Esophagus muscularis mucosa (tissue), 4 donors: ENCODE results near the gene IL32. TPM values are rescaled to one million over a fixed set of nuclear protein-coding genes. Genes with fewer than 3 reads are reported as not detected.

Experiments
- DNase-seq: peaks from one replicate; pipeline ENCODE4 v3.0.0-alpha.2; 2017; ENCODE audit errors: extremely low spot score
- H3K27ac ChIP-seq, 4 donors: fragments of 200-600 bp; sonication (generic); replicated peaks in 1 of 4; 1 replicate in 3 of 4; 2 replicates in 1 of 4; pipeline ENCODE4 v1.5.1; 2016 to 2019; ENCODE audit warnings: mild to moderate bottlenecking in 1 of 4
- H3K27me3 ChIP-seq, 4 donors: fragments of 200-600 bp; sonication (generic); one replicate each; pipeline versions ENCODE4 v1.5.1 to v1.6.0; 2016 to 2019
- H3K36me3 ChIP-seq, 4 donors: fragments of 200-600 bp; sonication (generic); one replicate each; pipeline ENCODE4 v1.5.1; 2016 to 2019
- H3K4me1 ChIP-seq, 4 donors: fragments of 200-600 bp; sonication (generic); one replicate each; pipeline ENCODE4 v1.5.1; 2016 to 2019
- H3K4me3 ChIP-seq, 4 donors: fragments of 200-600 bp; sonication (generic); 1 replicate in 2 of 4; 2 replicates in 2 of 4; pipeline ENCODE4 v1.5.1; 2016 to 2019; ENCODE audit warnings: mild to moderate bottlenecking in 4 of 4, moderate library complexity in 1 of 4
- H3K9me3 ChIP-seq, 4 donors: fragments of 200-600 bp; sonication (generic); 1 replicate in 3 of 4; 2 replicates in 1 of 4; pipeline ENCODE4 v1.5.1; 2016 to 2019
- EP300 ChIP-seq: sonication (generic); formaldehyde crosslinking; IDR thresholded peaks from one replicate; pipeline ENCODE4 v1.6.1; 2017; ENCODE audit warnings: antibody characterized with exemption
- POLR2A ChIP-seq: fragments of 450-650 bp; IDR thresholded peaks from one replicate; pipeline ENCODE4 v1.6.1; 2017; ENCODE audit warnings: antibody characterized with exemption, moderate library complexity, mild to moderate bottlenecking, low read depth
- POLR2AphosphoS5 ChIP-seq, 2 donors: sonication (generic); formaldehyde crosslinking; IDR thresholded peaks; one replicate each; pipeline ENCODE4 v1.6.1; 2017; ENCODE audit warnings: antibody characterized with exemption in 2 of 2
- WGBS: methylation state at CpG from one replicate; pipeline ENCODE4 v1.1.5; 2018; 5-methylcytosine and 5-hydroxymethylcytosine counted together
- intact Hi-C: fragments of 100-400 bp; cut with DNase I; formaldehyde crosslinking; loops from one replicate; pipeline ENCODE4 v1.15.1; 2023
- total RNA-seq, 4 donors: library from RNA; depleted of rRNA; stranded (reverse); fragments of >200 nt; gene quantifications; one replicate each; pipeline versions ENCODE4 v1.1.0 to v1.2.1, GENCODE V29; 2016
- TF ChIP-seq, protein P1 (sequence below), 3 experiments: fragments of 200-600 bp in 2 of 3; fragments of 450-650 bp in 1 of 3; sonication (generic) in 2 of 3; IDR thresholded peaks; one replicate each; pipeline ENCODE4 v1.5.1; 2017 to 2019; ENCODE audit warnings: antibody characterized with exemption in 3 of 3, mild to moderate bottlenecking in 2 of 3, moderate library complexity in 1 of 3

IL32 gene
- total RNA-seq, 4 donors from 2014 or later, result 13.7 to 40.8 (median 31.2) TPM

DNA sequence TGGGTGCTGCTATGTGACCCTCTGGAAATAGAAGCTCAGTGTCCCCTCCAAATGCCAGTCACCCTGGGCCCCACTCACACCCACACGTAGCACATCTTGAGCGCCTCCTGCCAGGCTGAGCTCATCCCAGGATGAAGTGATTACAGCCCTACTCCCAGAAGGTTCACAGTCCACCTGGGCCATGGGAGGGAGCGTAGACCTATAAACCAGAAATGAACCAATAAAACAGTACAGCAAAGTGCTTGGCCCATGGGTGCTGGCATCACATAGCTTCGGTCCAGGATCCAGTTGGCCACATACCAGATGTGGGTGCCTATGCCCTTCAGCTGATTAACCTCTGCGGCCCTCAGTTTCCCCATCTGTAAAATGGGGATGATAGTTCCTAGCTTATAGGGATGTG, 26.5 kb upstream of the IL32 start:
- intact Hi-C loops, result no loop called here
- TF ChIP-seq, protein P1, sequence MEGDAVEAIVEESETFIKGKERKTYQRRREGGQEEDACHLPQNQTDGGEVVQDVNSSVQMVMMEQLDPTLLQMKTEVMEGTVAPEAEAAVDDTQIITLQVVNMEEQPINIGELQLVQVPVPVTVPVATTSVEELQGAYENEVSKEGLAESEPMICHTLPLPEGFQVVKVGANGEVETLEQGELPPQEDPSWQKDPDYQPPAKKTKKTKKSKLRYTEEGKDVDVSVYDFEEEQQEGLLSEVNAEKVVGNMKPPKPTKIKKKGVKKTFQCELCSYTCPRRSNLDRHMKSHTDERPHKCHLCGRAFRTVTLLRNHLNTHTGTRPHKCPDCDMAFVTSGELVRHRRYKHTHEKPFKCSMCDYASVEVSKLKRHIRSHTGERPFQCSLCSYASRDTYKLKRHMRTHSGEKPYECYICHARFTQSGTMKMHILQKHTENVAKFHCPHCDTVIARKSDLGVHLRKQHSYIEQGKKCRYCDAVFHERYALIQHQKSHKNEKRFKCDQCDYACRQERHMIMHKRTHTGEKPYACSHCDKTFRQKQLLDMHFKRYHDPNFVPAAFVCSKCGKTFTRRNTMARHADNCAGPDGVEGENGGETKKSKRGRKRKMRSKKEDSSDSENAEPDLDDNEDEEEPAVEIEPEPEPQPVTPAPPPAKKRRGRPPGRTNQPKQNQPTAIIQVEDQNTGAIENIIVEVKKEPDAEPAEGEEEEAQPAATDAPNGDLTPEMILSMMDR (IDR thresholded peaks at IDR 0.05), result no peak
- TF ChIP-seq POLR2A (no peak), EP300 (no peak), POLR2AphosphoS5 (IDR thresholded peaks at IDR 0.05) (no peak)

DNA sequence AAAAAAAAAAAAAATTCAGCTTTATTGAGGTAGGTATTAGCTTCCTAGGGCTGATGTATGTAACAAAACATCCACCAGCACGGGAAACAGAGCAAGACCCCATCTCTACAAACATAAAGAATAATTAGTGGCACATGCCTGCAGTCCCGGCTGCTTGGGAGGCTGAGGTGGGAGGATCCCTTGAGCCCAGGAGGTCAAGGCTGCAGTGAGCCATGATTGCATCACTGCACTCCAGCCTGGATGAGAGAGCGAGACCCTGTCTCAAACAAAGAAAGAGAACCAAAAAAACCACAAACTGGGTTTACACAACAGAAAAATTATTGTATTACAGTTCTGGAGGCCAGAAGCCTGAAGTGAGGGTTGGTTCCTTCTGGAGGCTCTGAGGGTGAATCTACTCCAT, 23.1 kb upstream of the IL32 start:
- Histone ChIP-seq H3K36me3 (no peaks in the 10 kb centered on the region), H3K27me3 (peaks cover 6 to 98% (median 56%) of the 10 kb centered on the region in 4 donors), H3K9me3 (no peaks in the 10 kb centered on the region), H3K27ac (no peak overlapping the region), H3K4me1 (peaks cover 20 to 25% (median 23%) of the 10 kb centered on the region in 4 donors), H3K4me3 (no peak overlapping the region)
- 81% methylated on average over 3 of the region's 3 CpGs for WGBS
- intact Hi-C loops, result no loop called here
- TF ChIP-seq POLR2A (no peak), POLR2AphosphoS5 (IDR thresholded peaks at IDR 0.05) (no peak), EP300 (no peak)
- TF ChIP-seq, protein P1 (IDR thresholded peaks at IDR 0.05), result no peak
- DNase-seq, result no peak

More for the DNA sequence above, 26.5 kb upstream of the IL32 start:
- Histone ChIP-seq H3K36me3 (no peaks in the 10 kb centered on the region), H3K4me1 (peaks cover 7 to 13% (median 10%) of the 10 kb centered on the region in 4 donors), H3K9me3 (no peaks in the 10 kb centered on the region), H3K27me3 (peaks cover 0 to 98% (median 49%) of the 10 kb centered on the region in 4 donors), H3K27ac (no peak overlapping the region), H3K4me3 (no peak overlapping the region)
- DNase-seq, result no peak
- WGBS, result 87% methylated on average over 5 of the region's 5 CpGs

DNA sequence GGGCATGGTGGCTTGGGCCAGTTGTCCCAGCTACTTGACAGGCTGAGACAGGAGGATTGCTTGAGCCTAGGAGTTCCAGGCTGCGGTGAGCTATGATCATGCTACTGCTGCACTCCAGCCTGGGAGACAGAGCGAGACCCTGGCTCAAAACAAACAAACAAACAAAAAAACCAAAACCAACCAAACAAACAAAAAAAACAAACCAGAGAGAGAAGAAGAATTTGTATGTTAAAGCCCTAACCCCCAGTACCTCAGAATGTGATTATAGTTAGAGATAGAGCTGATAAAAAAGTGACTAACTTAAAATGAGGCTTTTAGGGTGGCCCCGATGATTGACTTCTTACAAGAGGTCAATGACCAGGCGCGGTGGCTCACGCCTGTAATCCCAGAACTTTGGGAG, 20.7 kb upstream of the IL32 start:
- Histone ChIP-seq H3K4me3 (peak overlapping the region in 1 of 4 donors; percentile 53), H3K36me3 (no peaks in the 10 kb centered on the region), H3K9me3 (no peaks in the 10 kb centered on the region), H3K4me1 (peaks cover 20 to 25% (median 23%) of the 10 kb centered on the region in 4 donors), H3K27me3 (peaks cover 6 to 98% (median 57%) of the 10 kb centered on the region in 4 donors), H3K27ac (no peak overlapping the region)
- no peak for DNase-seq
- TF ChIP-seq EP300 (no peak), POLR2A (no peak), POLR2AphosphoS5 (IDR thresholded peaks at IDR 0.05) (no peak)
- TF ChIP-seq, protein P1 (IDR thresholded peaks at IDR 0.05), result no peak
- intact Hi-C loops, result no loop called here
- 90% methylated on average over 6 of the region's 6 CpGs for WGBS

DNA sequence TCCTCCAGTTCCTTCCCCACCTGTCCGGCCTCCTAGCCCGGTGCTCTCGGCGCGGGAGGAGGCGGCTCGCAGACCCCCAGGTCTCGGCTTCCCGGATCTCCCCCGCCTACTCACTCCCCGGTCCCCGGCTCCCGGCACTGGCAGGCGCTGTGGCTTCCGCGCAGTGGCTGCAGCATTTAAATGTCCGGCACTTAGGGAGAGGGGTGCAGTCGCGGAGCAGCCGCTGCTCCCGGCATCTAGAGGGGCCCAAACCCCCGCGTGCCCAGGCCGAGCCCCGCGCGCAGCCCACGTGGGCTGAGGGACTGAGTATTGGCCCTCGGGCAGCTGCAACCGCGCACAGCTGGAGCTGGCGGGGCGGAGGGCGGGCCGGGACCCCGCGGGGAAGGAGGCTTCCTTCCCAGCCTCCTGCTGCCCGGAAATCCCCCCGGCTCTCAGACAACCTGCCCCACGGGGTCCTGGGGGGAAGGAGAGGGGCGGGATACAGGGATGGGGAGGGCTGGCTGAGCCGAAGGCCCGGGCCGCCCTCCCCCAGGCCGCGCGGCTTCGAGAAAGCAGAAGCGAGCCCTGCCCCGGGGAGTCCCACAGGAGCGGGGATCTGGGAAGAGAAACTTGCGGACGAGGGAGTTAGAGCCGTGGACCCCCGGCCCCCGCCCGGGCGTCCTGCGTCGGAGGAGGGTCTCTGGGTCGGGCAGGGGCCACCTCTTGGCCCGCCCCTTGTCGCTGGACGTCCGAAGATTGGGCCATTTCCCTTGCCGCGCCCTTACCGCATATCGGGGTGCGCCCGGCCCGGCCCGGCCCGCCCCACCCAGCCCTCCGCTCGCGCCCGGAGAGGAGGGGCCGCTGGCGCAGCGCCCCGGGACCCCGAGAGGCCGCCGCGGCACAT, 19.4 kb upstream of the IL32 start, which contains the start of gene MMP25:
TSS of gene MMP25 (plus strand) at position 804 of the 883 bp plus-strand sequence. CDS start 357 bp downstream, outside the sequence.
- H3K36me3 ChIP-seq, result no peaks in the 10 kb centered on the region
- TF ChIP-seq EP300 (no peak), POLR2A (no peak), POLR2AphosphoS5 (IDR thresholded peaks at IDR 0.05) (no peak)
- TF ChIP-seq, protein P1 (IDR thresholded peaks at IDR 0.05), result no peak
- H3K27me3 ChIP-seq, result peaks cover 6 to 97% (median 55%) of the 10 kb centered on the region in 4 donors
- H3K9me3 ChIP-seq, result no peaks in the 10 kb centered on the region
- DNase-seq, result no peak
- peaks cover 20 to 25% (median 23%) of the 10 kb centered on the region in 4 donors for H3K4me1 ChIP-seq
- peak within 1 kb of the TSS; percentile 48 to 60 (median 54) for H3K4me3 ChIP-seq
- no peak within 1 kb of the TSS for H3K27ac ChIP-seq
- under 1% methylated on average over 34 of the region's 86 CpGs for WGBS
- intact Hi-C loops, result no loop called here
